SK-N-MC (cell line): ENCODE data around the gene MAP7D2.

ENCODE experiments used
- EZH2 ChIP-seq: fragments of 200-600 bp; sonication (generic); IDR thresholded peaks from one replicate; pipeline ENCODE4 v1.6.1; 2017; ENCODE audit warnings: antibody characterized with exemption
- POLR2AphosphoS5 ChIP-seq: IDR thresholded peaks from 2 replicates; pipeline ENCODE4 v1.6.1; 2012; ENCODE audit warnings: mild to moderate bottlenecking, low read depth, low read length, borderline replicate concordance

- TF ChIP-seq EZH2, result no peak
- no peak for TF ChIP-seq POLR2AphosphoS5
Measured at GRCh38 chrX:20132666-20133065, 16.0 kb upstream of the MAP7D2 start.
